ENCODE results near the gene GABRQ. TPM values are rescaled to one million over a fixed set of nuclear protein-coding genes. Genes with fewer than 3 reads are reported as not detected.

The GABRQ gene
- total RNA-seq, 1 experiment from 2014 or later, result not detected

- ChIA-PET POLR2A (ENCODE audit: low non-redundant PET) (no interaction called here), CTCF (interaction anchor here (1.0 kb wide), 2 partner anchors 31 to 219 kb away, joined by 3 read pairs; no protein-coding TSS in a partner anchor)
- DNase-seq (ENCODE audit: low spot score), result peak; percentile 42
- H3K36me3 ChIP-seq (ENCODE audit: insufficient read depth, low read length, poor library complexity, severe bottlenecking), result no peaks in the 10 kb centered on the region
- no TSS peak for BruUV-seq (replicated peaks)
- intact Hi-C loops (cut with micrococcal nuclease; ENCODE audit: unreplicated experiment), result no loop called here
- H3K4me3 ChIP-seq (ENCODE audit: low read depth, low read length, poor library complexity, severe bottlenecking), result no peak overlapping the region
- H3K9me3 ChIP-seq (ENCODE audit: low read depth, low read length, poor library complexity, severe bottlenecking), result no peaks in the 10 kb centered on the region
- H3K27me3 ChIP-seq (replicated peaks; ENCODE audit: insufficient read depth, low read depth, low read length, poor library complexity), result no peaks in the 10 kb centered on the region
- TF ChIP-seq CTCF (conservative IDR thresholded peaks at IDR 0.05; ENCODE audit: low read depth, low read length) (peak; percentile 39), EZH2 (IDR thresholded peaks at IDR 0.05; ENCODE audit: borderline replicate concordance, low read depth, low read length, poor library complexity, severe bottlenecking) (no peak)
- no peak overlapping the region for H3K27ac ChIP-seq (ENCODE audit: low read depth, low read length, poor library complexity, severe bottlenecking)
- no peaks in the 10 kb centered on the region for H3K4me1 ChIP-seq (ENCODE audit: insufficient read depth, low read length, poor library complexity, severe bottlenecking)
These were observed 35.7 kb upstream of the GABRQ start for GRCh38 chrX:152601848-152602616.

GRCh38 chrX:152614791-152615190 is 22.9 kb upstream of the GABRQ start:
- CTCF ChIA-PET, result no interaction called here
- no TSS peak for BruUV-seq (replicated peaks)
- no peak for DNase-seq (ENCODE audit: low spot score)

GRCh38 chrX:152619897-152620296 is 17.8 kb upstream of the GABRQ start:
- CTCF ChIA-PET, result no interaction called here

More at GRCh38 chrX:152614791-152615190, 22.9 kb upstream of the GABRQ start:
- Histone ChIP-seq H3K27me3 (replicated peaks; ENCODE audit: insufficient read depth, low read depth, low read length, poor library complexity) (no peaks in the 10 kb centered on the region), H3K4me1 (ENCODE audit: insufficient read depth, low read length, poor library complexity, severe bottlenecking) (no peaks in the 10 kb centered on the region), H3K9me3 (ENCODE audit: low read depth, low read length, poor library complexity, severe bottlenecking) (no peaks in the 10 kb centered on the region), H3K4me3 (ENCODE audit: low read depth, low read length, poor library complexity, severe bottlenecking) (no peak overlapping the region), H3K36me3 (ENCODE audit: insufficient read depth, low read length, poor library complexity, severe bottlenecking) (no peaks in the 10 kb centered on the region), H3K27ac (ENCODE audit: low read depth, low read length, poor library complexity, severe bottlenecking) (no peak overlapping the region)
- TF ChIP-seq EZH2 (IDR thresholded peaks at IDR 0.05; ENCODE audit: borderline replicate concordance, low read depth, low read length, poor library complexity, severe bottlenecking) (no peak), CTCF (conservative IDR thresholded peaks at IDR 0.05; ENCODE audit: low read depth, low read length) (no peak)
- POLR2A ChIA-PET (ENCODE audit: low non-redundant PET), result no interaction called here
- intact Hi-C loops (cut with micrococcal nuclease; ENCODE audit: unreplicated experiment), result no loop called here

More at GRCh38 chrX:152619897-152620296, 17.8 kb upstream of the GABRQ start:
- Histone ChIP-seq H3K27me3 (replicated peaks; ENCODE audit: insufficient read depth, low read depth, low read length, poor library complexity) (no peaks in the 10 kb centered on the region), H3K27ac (ENCODE audit: low read depth, low read length, poor library complexity, severe bottlenecking) (no peak overlapping the region), H3K9me3 (ENCODE audit: low read depth, low read length, poor library complexity, severe bottlenecking) (no peaks in the 10 kb centered on the region), H3K36me3 (ENCODE audit: insufficient read depth, low read length, poor library complexity, severe bottlenecking) (no peaks in the 10 kb centered on the region), H3K4me1 (ENCODE audit: insufficient read depth, low read length, poor library complexity, severe bottlenecking) (no peaks in the 10 kb centered on the region), H3K4me3 (ENCODE audit: low read depth, low read length, poor library complexity, severe bottlenecking) (no peak overlapping the region)
- TF ChIP-seq CTCF (conservative IDR thresholded peaks at IDR 0.05; ENCODE audit: low read depth, low read length) (no peak), EZH2 (IDR thresholded peaks at IDR 0.05; ENCODE audit: borderline replicate concordance, low read depth, low read length, poor library complexity, severe bottlenecking) (no peak)
- DNase-seq (ENCODE audit: low spot score), result no peak
- no TSS peak for BruUV-seq (replicated peaks)
- POLR2A ChIA-PET (ENCODE audit: low non-redundant PET), result no interaction called here
- intact Hi-C loops (cut with micrococcal nuclease; ENCODE audit: unreplicated experiment), result no loop called here
